ENCODE data around the gene VTI1B.

- TF ChIP-seq CTCF (IDR thresholded peaks at IDR 0.05): no peak
- TF ChIP-seq POLR2A (IDR thresholded peaks at IDR 0.05): no peak
Observed at GRCh38 chr14:67641902-67642749, 32.3 kb downstream of the VTI1B start.
